Astrocyte of the hippocampus (primary cell): Measurements from ENCODE around the gene SLC39A3.
A peak's percentile ranks its signal among the peaks of the same experiment; 100 is the strongest.

Experiments used
- DNase-seq: peaks from one replicate; pipeline ENCODE4 v3.0.0; 2011; ENCODE audit warnings: low read depth, low spot score

The SLC39A3 gene

DNA sequence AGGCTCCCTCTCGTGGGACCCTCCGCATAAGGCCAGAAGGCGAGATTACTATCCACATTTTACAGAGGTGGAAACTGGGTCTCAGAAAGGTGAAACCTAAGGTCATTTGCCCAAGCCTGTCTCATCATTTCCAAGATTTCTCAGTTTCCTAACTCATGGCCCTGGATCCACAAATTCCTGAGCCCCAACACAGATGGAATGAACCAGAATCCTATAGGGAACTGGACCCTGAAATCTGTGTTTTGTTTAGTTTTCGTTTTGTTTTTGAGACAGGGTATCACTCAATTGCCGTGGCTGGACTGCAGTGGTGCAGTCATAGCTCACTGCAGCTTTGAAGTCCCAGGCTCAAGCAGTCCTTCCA is 36.8 kb downstream of the SLC39A3 start:
- no peak for DNase-seq

DNA sequence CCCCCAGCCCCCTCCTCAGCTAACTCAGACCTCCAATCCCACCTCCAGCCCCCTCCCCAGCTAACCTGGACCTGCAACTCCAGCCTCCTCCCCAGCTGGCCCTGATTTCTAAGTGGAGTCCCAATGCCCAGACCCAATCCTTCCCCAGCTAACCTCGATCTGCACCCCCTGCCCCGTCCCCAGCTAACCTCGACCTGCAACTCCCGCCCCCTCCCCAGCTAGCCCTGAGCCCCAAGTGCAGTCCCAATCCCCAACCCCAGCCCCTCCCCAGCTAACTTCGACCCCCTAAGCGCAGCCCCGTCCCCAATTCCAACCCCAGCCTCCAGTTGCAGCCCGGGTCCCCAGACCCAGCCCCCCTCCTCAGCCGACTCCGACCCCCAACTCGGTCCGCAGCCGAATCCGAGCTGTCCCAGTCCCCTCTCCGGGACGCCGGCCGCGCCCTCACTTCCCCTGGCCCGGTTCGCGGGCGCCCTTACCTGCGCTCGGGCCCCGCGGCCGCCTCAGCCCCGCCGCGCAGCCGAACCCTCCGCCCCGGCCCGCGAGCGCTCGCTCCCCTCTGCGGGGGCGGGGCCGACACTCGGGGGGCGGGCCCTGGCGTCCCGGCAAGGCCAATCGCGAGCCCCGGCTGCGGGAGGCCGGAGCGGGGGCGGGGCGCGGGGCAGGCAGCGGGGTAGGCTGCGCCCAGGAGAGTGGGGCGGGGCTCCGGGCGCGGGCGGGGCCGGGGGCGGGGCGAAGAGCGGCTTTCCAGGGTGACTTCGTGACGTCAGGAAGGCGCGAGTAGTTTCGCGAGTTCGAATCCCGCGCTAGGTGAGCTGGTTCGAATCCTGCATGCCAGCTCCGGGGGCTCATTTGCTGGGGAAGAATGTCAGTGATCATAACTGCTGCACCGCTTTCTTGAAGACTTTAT is 37.4 kb downstream of the SLC39A3 start, which contains the start of gene GNG7:
GNG7 (minus strand) TSS at position 525 of the 907 bp plus-strand sequence. CDS start 182,006 bp downstream, outside the sequence.
- DNase-seq = peak; percentile 96

DNA sequence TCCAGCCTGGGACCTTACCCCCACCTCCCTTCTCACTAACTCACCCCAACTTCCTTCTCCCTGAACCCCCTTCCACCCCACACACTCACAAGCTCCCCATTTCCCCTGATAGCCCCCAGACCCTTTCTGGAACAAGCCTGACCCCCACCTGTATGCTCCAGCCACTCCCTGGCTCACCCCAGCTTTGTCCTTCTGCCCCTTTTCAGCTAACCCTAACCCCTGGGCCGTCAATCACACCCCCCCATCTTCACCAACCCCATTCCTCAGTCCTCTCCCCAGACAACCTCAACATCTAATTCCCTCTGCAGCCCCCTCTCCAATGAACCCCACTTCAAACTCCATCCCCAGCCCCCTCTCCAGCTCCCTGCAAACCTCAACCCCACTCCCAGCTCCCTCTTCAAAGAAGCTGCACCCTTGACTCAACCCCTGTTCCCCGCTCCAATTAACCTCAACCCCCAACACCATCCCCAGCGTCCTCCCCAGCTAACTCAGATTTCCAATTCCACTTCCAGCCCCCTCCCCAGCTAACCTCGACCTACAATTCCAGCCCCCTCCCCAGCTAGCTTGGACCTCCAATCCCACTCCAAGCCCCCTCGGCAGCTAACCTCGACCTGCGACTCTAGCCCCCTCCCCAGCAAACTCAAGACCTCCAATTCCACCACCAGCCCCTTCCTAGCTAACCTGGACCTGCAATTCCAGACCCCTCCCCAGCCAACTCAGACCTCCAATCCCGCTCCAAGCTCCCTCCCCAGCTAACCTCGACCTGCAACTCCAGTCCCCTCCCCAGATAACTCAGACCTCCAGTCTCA is 38.3 kb downstream of the SLC39A3 start:
- DNase-seq = no peak

DNA sequence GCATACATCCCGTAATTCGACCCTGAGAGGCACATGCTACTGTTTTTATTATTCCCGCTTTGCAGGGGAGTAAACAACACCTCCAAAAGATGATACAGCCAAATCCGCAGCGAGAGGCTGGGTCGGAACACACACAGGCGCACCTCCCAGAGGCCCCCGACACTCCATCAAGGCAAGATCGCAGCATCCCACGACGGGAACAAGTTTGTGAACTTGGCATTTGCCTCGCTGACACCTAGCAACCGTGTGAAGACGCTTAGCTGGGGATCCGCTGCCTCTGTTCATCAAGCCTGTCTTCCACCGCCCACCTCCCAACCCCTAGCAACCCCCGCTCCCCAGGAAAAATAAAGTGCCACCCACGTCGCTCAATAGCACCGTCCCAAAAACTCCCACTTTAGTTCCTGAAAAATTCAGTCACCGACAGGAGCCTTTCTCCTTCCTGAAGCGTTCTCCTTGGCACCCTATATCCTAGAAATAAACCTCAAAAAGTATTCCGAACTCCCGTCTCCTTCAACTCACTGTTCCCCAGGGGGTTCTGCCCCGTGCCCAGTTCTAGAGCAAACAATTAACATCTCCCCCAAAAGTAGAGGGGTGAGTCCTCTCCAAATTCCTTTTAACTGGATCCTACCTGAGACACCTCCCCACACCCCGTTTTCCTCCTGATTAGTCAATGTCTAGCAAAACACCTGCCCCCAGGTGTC is 39.0 kb downstream of the SLC39A3 start:
- no peak for DNase-seq

DNA sequence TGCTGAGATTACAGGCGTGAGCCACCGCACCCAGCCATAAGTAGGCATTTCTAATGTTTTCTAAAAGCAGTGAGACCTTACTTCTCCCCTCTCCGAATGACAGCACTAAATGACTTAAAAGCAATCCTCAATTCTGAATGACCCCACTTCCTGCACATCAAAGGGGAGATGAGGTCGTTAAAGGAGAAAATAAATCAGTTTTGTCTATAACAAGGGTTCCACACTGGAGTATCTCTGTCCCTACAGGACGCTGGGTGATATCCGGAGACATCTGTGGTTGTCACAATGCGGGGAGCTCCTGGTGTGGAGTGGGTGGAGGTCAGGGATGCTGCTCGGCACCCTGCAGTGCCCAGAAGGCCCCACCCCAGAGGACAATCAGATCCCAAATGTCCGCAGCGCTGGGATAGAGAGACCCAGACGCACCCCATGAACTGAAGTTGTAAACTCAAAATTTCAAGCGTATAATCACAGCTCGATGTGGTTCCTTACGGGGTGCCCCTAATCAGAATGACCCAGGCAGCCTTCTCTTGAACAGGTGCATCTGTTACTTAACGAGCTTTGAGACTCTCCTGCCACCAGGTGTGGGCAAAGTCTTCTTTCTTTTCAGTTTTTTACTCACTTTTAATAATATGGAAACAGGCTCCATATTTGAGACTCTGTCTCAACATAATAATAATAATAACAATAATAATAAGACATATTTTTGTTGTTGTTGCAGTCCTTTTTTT is 40.2 kb downstream of the SLC39A3 start:
- no peak for DNase-seq

DNA sequence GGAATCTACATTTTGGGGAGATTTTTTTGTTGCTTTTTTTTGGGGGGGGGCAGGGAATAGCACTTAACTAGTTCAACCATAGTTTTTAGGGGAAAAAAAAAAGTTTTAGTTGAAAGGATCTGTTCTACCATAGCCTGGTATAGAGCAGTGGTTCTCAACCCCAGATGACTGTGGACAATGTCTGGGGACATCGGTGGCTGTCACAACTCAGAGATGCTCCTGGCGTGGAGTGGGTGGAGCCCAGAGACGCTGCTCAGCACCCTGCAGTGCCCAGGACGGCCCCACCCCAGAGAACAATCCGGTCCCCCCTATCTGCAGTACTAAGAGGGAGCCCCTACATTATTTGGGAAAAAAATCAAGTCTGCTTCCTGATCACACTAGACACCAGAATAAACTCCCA is 45.6 kb downstream of the SLC39A3 start:
- no peak for DNase-seq

DNA sequence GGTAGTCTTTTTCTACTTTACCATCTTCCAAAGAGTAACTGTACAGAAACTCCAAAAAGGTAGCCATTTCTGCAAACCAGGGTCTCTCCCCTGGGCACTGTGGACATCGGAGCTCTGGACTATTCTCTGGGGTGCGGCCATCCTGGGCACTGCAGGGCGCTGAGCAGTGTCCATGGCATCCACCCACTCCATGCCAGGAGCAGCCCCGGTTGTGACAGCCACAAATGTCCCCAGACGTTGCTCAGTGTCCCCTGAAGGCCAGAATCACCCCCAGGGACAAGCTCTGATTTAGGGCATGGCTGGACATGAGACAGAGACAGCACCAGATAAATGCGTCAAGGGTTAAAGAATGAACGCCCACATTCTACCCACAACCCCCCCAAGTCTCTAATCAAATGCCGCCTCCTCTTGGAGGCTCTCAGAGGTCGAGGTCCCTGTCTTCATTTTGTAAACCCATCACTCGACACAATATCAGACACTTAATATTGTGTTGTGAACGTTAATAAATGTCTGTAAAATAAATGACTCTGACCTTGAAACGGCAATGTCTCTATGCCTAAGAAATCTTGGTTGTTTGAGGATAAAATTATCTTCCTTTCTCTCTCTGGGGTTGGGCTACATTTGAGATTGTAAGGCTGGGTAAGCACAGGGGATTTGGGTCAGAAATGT is 46.2 kb downstream of the SLC39A3 start:
- no peak for DNase-seq

DNA sequence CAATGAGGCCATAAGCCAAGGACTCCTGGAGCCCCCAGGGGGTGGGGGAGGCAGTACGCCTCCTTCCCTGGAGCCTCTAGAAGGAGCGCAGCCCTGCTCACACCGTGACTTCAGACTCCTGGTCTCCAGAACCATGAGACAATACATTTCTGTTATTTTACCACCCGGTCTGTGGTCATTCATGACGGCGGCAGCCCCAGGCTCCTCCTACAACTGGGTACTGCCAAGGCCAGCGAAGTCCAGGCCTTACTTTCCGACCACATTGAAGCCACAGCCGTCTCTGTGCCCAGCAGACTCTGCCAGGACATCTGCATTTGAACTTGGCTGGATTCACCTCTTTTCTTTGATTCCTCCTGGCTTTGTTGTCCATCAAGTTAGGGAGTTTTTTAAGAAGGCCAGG is 47.9 kb downstream of the SLC39A3 start:
- DNase-seq = peak; percentile 25

DNA sequence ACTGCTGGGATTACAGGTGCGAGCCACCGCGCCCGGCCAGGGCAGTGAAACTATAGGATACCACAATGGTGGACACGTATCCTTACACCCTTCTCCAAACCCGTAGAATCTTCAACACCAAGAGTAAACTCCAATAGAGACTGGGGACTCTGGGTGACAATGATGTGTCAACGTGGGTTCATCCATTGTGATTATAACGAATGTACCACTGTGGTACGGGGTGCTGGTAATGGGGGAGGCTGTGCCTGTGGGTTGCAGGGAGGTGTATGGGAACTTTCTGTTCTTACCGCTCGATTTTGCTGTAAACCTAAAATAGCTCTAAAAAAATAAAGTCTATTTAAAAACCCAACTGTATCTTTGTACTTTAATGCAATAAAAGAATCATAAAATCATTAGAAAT is 49.0 kb downstream of the SLC39A3 start:
- DNase-seq = no peak

DNA sequence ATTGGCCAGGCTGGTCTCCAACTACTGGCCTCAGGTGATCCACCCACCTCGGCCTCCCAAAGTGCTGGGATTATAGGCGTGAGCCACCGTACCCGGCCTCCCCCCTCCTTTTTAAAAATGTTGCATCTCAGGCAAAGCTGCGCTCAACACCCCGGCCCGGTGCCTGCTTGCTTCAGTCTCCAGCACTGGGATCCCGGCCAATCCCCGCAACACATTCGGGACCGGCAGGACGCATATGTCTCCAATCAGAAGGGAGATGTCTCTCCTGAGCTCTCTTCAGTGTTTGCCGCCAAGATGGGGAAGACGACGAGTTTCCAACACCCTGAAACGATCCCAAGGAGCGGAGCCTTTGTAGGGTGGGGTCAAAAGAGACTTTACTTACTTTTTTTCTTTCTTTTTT is 53.5 kb downstream of the SLC39A3 start:
- DNase-seq = no peak

DNA sequence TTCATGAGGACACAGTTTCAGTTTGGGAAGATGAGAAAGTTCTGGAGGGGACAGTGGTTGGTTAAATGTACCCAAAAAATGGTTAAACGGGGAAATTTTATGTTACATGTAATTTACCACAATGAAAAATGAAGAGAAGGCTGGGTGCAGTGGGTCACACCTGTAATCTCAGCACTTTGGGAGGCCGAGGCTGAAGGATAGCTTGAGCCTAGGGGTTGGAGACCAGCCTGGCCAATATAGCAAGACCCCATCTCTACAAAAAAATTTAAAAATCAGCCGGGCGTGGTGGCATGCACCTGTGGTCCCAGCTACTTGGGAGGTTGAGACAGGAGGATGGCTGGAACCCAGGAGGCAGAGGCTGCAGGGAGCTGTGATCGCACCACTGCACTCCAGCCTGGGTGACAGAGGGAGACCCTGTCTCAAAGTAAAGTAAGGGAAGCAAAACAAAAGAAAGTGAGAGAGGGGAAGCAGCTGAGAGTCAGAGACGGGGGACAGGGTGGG is 54.6 kb downstream of the SLC39A3 start:
- DNase-seq = no peak

DNA sequence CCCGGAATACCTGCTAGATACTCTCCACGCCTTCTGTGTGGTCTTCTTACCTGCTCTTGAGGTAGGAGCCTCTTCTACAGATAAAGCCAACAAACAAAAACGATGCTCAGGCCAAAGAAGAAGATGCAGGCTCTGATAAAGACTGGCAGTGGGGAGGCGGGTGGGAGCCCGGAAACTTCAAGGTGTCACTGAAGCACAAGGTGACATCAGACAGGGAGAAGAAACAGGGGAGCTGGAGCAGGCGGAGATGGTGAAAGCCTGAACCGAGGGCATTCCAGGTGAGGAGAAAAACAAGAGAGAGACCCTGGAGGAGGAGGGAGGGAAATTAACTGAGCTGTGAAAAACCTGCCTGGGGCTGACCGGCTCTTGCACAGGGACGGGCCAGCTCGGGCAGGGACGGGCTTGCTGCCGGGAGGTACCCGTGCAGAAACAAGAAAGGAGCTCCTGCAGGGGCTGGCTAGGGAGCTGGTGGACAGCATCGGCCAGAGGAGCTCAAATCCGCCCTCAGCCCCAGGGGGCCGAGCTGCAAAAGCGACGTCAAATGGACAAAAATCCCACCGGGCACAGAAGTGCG is 56.3 kb downstream of the SLC39A3 start:
- DNase-seq = no peak
